Thoracic aorta (tissue), 2 donors: ENCODE data around the gene PGGHG. TPM values are rescaled to one million over a fixed set of nuclear protein-coding genes. Genes with fewer than 3 reads are reported as not detected.

Source experiments
- ATAC-seq: fragments of 150-250 bp; one replicate; pipeline ENCODE4 v1.8.0; 2017; ENCODE audit warnings: low read depth; ENCODE audit not compliant: insufficient number of reproducible peaks, low FRiP score
- DNase-seq: peaks from one replicate; pipeline ENCODE4 v3.0.0-alpha.2; 2020; ENCODE audit warnings: low spot score
- H3K27ac ChIP-seq, 2 donors: fragments of 200-600 bp; sonication (generic); 1 replicate in 1 of 2; 2 replicates in 1 of 2; pipeline ENCODE4 v1.5.1; 2016; ENCODE audit warnings: mild to moderate bottlenecking in 2 of 2, moderate library complexity in 2 of 2
- H3K27me3 ChIP-seq: fragments of 200-600 bp; sonication (generic); replicated peaks from 2 replicates; pipeline ENCODE4 v1.6.0; 2016; ENCODE audit warnings: mild to moderate bottlenecking; ENCODE audit not compliant: insufficient read depth
- H3K36me3 ChIP-seq: fragments of 200-600 bp; sonication (generic); one replicate; pipeline ENCODE4 v1.5.1; 2016
- H3K4me1 ChIP-seq, 2 donors: fragments of 200-600 bp; sonication (generic); 1 replicate in 1 of 2; 2 replicates in 1 of 2; pipeline versions ENCODE4 v1.5.1 to v1.6.0; 2016; ENCODE audit warnings: low read depth in 2 of 2, mild to moderate bottlenecking in 1 of 2; ENCODE audit not compliant: control insufficient read depth in 1 of 2
- H3K4me3 ChIP-seq: fragments of 200-600 bp; sonication (generic); 2 replicates; pipeline ENCODE4 v1.5.1; 2016; ENCODE audit warnings: mild to moderate bottlenecking
- H3K9me3 ChIP-seq: fragments of 200-600 bp; sonication (generic); 2 replicates; pipeline ENCODE4 v1.5.1; 2016
- CTCF ChIP-seq: fragments of 200-600 bp; sonication (generic); IDR thresholded peaks from one replicate; pipeline ENCODE4 v1.5.1; 2019; ENCODE audit warnings: antibody characterized with exemption
- total RNA-seq, 2 donors: library from RNA; depleted of rRNA; stranded (reverse); fragments of >200 nt; gene quantifications; one replicate each; pipeline versions ENCODE4 v1.1.0 to v1.2.3, GENCODE V29; 2016

Gene PGGHG
- total RNA-seq, 2 donors from 2014 or later = 54.2 to 68.8 TPM

GRCh38 chr11:291281-292210, 2.6 kb downstream of the PGGHG start:
- no peak for DNase-seq
- TF ChIP-seq CTCF = no peak
- no peak for ATAC-seq

GRCh38 chr11:292211-293121, 3.5 kb downstream of the PGGHG start:
- no peak overlapping the region for H3K27ac ChIP-seq
- no peak for TF ChIP-seq CTCF
- no peaks in the 10 kb centered on the region for H3K9me3 ChIP-seq
- ATAC-seq (no peak), DNase-seq (no peak)
- H3K36me3 ChIP-seq = peaks cover 5% of the 10 kb centered on the region
- H3K4me1 ChIP-seq = peaks cover 6 to 20% of the 10 kb centered on the region in 2 donors
- no peaks in the 10 kb centered on the region for H3K27me3 ChIP-seq
- H3K4me3 ChIP-seq = no peak overlapping the region

More at GRCh38 chr11:291281-292210, 2.6 kb downstream of the PGGHG start:
- no peaks in the 10 kb centered on the region for H3K27me3 ChIP-seq
- H3K36me3 ChIP-seq = peaks cover 5% of the 10 kb centered on the region
- no peaks in the 10 kb centered on the region for H3K9me3 ChIP-seq
- no peak overlapping the region for H3K27ac ChIP-seq
- no peak overlapping the region for H3K4me3 ChIP-seq
- peaks cover 6 to 20% of the 10 kb centered on the region in 2 donors for H3K4me1 ChIP-seq

GRCh38 chr11:293271-293851, 4.4 kb downstream of the PGGHG start:
- H3K36me3 ChIP-seq = peaks cover 5% of the 10 kb centered on the region
- H3K27me3 ChIP-seq = no peaks in the 10 kb centered on the region
- DNase-seq = no peak
- no peaks in the 10 kb centered on the region for H3K9me3 ChIP-seq
- ATAC-seq = no peak
- H3K27ac ChIP-seq = no peak overlapping the region
- H3K4me3 ChIP-seq = no peak overlapping the region
- no peak for TF ChIP-seq CTCF
- H3K4me1 ChIP-seq = peaks cover 6 to 13% of the 10 kb centered on the region in 2 donors

GRCh38 chr11:293852-294661, 5.1 kb downstream of the PGGHG start:
- Histone ChIP-seq H3K27ac (no peak overlapping the region), H3K27me3 (no peaks in the 10 kb centered on the region), H3K4me3 (no peak overlapping the region), H3K4me1 (peaks cover 6 to 13% of the 10 kb centered on the region in 2 donors), H3K9me3 (no peaks in the 10 kb centered on the region), H3K36me3 (peaks cover 5% of the 10 kb centered on the region)
- no peak for TF ChIP-seq CTCF
- ATAC-seq = no peak
- no peak for DNase-seq
